Measurements from ENCODE around the gene CCPG1.

Gene CCPG1

GRCh38 chr15:55383687-55384086 is 24.5 kb downstream of the CCPG1 start:
- DNase-seq, result no peak

GRCh38 chr15:55381595-55381994 is 26.6 kb downstream of the CCPG1 start:
- no peak for DNase-seq

GRCh38 chr15:55379095-55379494 is 29.1 kb downstream of the CCPG1 start:
- DNase-seq, result no peak

GRCh38 chr15:55372701-55373440 is 35.3 kb downstream of the CCPG1 start:
- DNase-seq, result no peak

- no peak for DNase-seq
These were observed 41.2 kb downstream of the CCPG1 start for GRCh38 chr15:55366981-55367380.

GRCh38 chr15:55362641-55363040 is 45.5 kb downstream of the CCPG1 start:
- DNase-seq, result no peak

- DNase-seq, result no peak
These were observed 47.1 kb downstream of the CCPG1 start for GRCh38 chr15:55361048-55361447.

- DNase-seq, result no peak
These were observed 47.9 kb downstream of the CCPG1 start for GRCh38 chr15:55360256-55360655.

- DNase-seq, result no peak
These were observed 49.7 kb downstream of the CCPG1 start for GRCh38 chr15:55358471-55358870.

- no peak for DNase-seq
These were observed 50.4 kb downstream of the CCPG1 start for GRCh38 chr15:55357774-55358173.

GRCh38 chr15:55356985-55357585 is 51.1 kb downstream of the CCPG1 start:
- DNase-seq, result no peak

- no peak for DNase-seq
These were observed 55.1 kb downstream of the CCPG1 start for GRCh38 chr15:55353025-55353424.

- no peak for DNase-seq
These were observed 58.9 kb downstream of the CCPG1 start for GRCh38 chr15:55349282-55349681.

- no peak for DNase-seq
These were observed 59.8 kb downstream of the CCPG1 start for GRCh38 chr15:55348281-55348778.

GRCh38 chr15:55344206-55344605 is 64.0 kb downstream of the CCPG1 start:
- no peak for DNase-seq

- DNase-seq, result peak; percentile 20
These were observed 65.0 kb downstream of the CCPG1 start for GRCh38 chr15:55343168-55343567.

GRCh38 chr15:55337160-55337559 is 71.0 kb downstream of the CCPG1 start:
- no peak for DNase-seq

- DNase-seq, result no peak
These were observed 73.2 kb downstream of the CCPG1 start for GRCh38 chr15:55334997-55335396.

- DNase-seq, result no peak
These were observed 73.8 kb downstream of the CCPG1 start for GRCh38 chr15:55334371-55334770.

- no peak for DNase-seq
These were observed 80.8 kb downstream of the CCPG1 start for GRCh38 chr15:55327387-55327786.

- no peak for DNase-seq
These were observed 85.7 kb downstream of the CCPG1 start for GRCh38 chr15:55322467-55322866.

GRCh38 chr15:55320963-55321362 is 87.2 kb downstream of the CCPG1 start:
- DNase-seq, result no peak

GRCh38 chr15:55320238-55320550 is 88.0 kb downstream of the CCPG1 start:
- no peak for DNase-seq

- no peak for DNase-seq
These were observed 88.5 kb downstream of the CCPG1 start for GRCh38 chr15:55319537-55320237.
